HG02763 (cell line): ENCODE data around the gene KCNK13.

Experiments used
- ATAC-seq: cut with Tn5 transposase; IDR thresholded peaks from one replicate; pipeline ENCODE4 v1.9.1; 2021; ENCODE audit warnings: mild to moderate bottlenecking, moderate library complexity; ENCODE audit not compliant: unreplicated experiment

KCNK13 gene

GRCh38 chr14:90118027-90118426 lies 56.2 kb downstream of the KCNK13 start:
- no peak for ATAC-seq

GRCh38 chr14:90126260-90126659 lies 64.5 kb downstream of the KCNK13 start:
- no peak for ATAC-seq

GRCh38 chr14:90132821-90133570 lies 71.2 kb downstream of the KCNK13 start:
- no peak for ATAC-seq

- ATAC-seq: no peak
Observed at GRCh38 chr14:90136904-90137303, 75.1 kb downstream of the KCNK13 start.

GRCh38 chr14:90137807-90138206 lies 76.0 kb downstream of the KCNK13 start:
- no peak for ATAC-seq

- no peak for ATAC-seq
Observed at GRCh38 chr14:90139199-90139598, 77.4 kb downstream of the KCNK13 start.

- no peak for ATAC-seq
Observed at GRCh38 chr14:90140298-90140955, 78.6 kb downstream of the KCNK13 start.

- no peak for ATAC-seq
Observed at GRCh38 chr14:90140956-90141316, 79.1 kb downstream of the KCNK13 start.

- ATAC-seq: no peak
Observed at GRCh38 chr14:90153429-90153828, 91.6 kb downstream of the KCNK13 start.

- no peak for ATAC-seq
Observed at GRCh38 chr14:90154110-90154509, 92.3 kb downstream of the KCNK13 start.

GRCh38 chr14:90159146-90159545 lies 97.4 kb downstream of the KCNK13 start:
- no peak for ATAC-seq

GRCh38 chr14:90159688-90160087 lies 97.9 kb downstream of the KCNK13 start:
- ATAC-seq: no peak

GRCh38 chr14:90161129-90161528 lies 99.3 kb downstream of the KCNK13 start:
- ATAC-seq: no peak

- no peak for ATAC-seq
Observed at GRCh38 chr14:90168425-90169105, 106.8 kb downstream of the KCNK13 start.

- no peak for ATAC-seq
Observed at GRCh38 chr14:90175631-90176030, 113.8 kb downstream of the KCNK13 start.

- ATAC-seq: no peak
Observed at GRCh38 chr14:90177539-90178189, 115.9 kb downstream of the KCNK13 start.

GRCh38 chr14:90179357-90179756 lies 117.6 kb downstream of the KCNK13 start:
- ATAC-seq: no peak

GRCh38 chr14:90179809-90180779 lies 118.3 kb downstream of the KCNK13 start:
- ATAC-seq: no peak

GRCh38 chr14:90184094-90184493 lies 122.3 kb downstream of the KCNK13 start:
- no peak for ATAC-seq

GRCh38 chr14:90184571-90185266 lies 122.9 kb downstream of the KCNK13 start:
- no peak for ATAC-seq
